ENCODE data around the gene GCC2. TPM values are rescaled to one million over a fixed set of nuclear protein-coding genes. Genes with fewer than 3 reads are reported as not detected.
"Not testable (repeated sequence)": the region's sequence is repeated elsewhere in the genome, so short reads cannot be mapped to it uniquely, and the experiment has no call there.

GCC2 gene
- total and polyA plus RNA-seq, 11 donors = 6.4 to 39.5 (median 25.0) TPM

- intact Hi-C loops (cut with DNase I) = no loop called here
- Histone ChIP-seq H3K36me3 (peaks cover 0 to 95% (median 91%) of the 10 kb centered on the region in 9 donors), H3K4me1 (no peaks in the 10 kb centered on the region), H3K9me3 (no peaks in the 10 kb centered on the region), H3K27me3 (no peaks in the 10 kb centered on the region), H3K4me3 (no peak overlapping the region), H3K27ac (no peak overlapping the region)
- ATAC-seq (no peak), DNase-seq (no peak)
- no peak for TF ChIP-seq POLR2A (IDR thresholded peaks at IDR 0.05)
- no peak for TF ChIP-seq CTCF (IDR thresholded peaks at IDR 0.05)
These were observed 42.8 kb downstream of the GCC2 start for GRCh38 chr2:108491848-108492247.

GRCh38 chr2:108492364-108492763, 43.4 kb downstream of the GCC2 start:
- TF ChIP-seq POLR2A (IDR thresholded peaks at IDR 0.05) (no peak), CTCF (IDR thresholded peaks at IDR 0.05) (no peak)
- WGBS, 4 donors = 92 to 93% (median 93%) methylated on average over 4 of the region's 4 CpGs
- Histone ChIP-seq H3K27me3 (no peaks in the 10 kb centered on the region), H3K36me3 (peaks cover 0 to 95% (median 91%) of the 10 kb centered on the region in 9 donors), H3K4me1 (no peaks in the 10 kb centered on the region), H3K9me3 (no peaks in the 10 kb centered on the region), H3K27ac (no peak overlapping the region), H3K4me3 (no peak overlapping the region)
- intact Hi-C loops (cut with DNase I) = no loop called here
- no peak for ATAC-seq
- DNase-seq = no peak

- peaks cover 0 to 89% (median 71%) of the 10 kb centered on the region in 9 donors for H3K36me3 ChIP-seq
- H3K9me3 ChIP-seq; H3K4me1 ChIP-seq; H3K4me3 ChIP-seq; DNase-seq; ATAC-seq; H3K27ac ChIP-seq; H3K27me3 ChIP-seq; intact Hi-C loops (cut with DNase I): not testable (repeated sequence)
- 77 to 100% (median 95%) methylated on average over 1 to 2 of the region's 3 CpGs for WGBS, 4 donors
These were observed 47.2 kb downstream of the GCC2 start for GRCh38 chr2:108496167-108496566.

- H3K27me3 ChIP-seq; H3K27ac ChIP-seq; H3K4me1 ChIP-seq; intact Hi-C loops (cut with DNase I); H3K9me3 ChIP-seq; DNase-seq; H3K4me3 ChIP-seq; ATAC-seq: not testable (repeated sequence)
- 69 to 82% (median 78%) methylated on average over 3 to 4 of the region's 4 CpGs for WGBS, 4 donors
- peaks cover 0 to 28% (median 13%) of the 10 kb centered on the region in 9 donors for H3K36me3 ChIP-seq
These were observed 58.6 kb downstream of the GCC2 start for GRCh38 chr2:108507620-108508019.

- H3K4me3 ChIP-seq; H3K4me1 ChIP-seq; H3K9me3 ChIP-seq; ATAC-seq; intact Hi-C loops (cut with DNase I); H3K27me3 ChIP-seq; H3K36me3 ChIP-seq; H3K27ac ChIP-seq; DNase-seq: not testable (repeated sequence)
- 68 to 85% (median 75%) methylated on average over 3 of the region's 3 CpGs for WGBS, 4 donors
These were observed 63.4 kb downstream of the GCC2 start for GRCh38 chr2:108512431-108512830.

- H3K4me1 ChIP-seq; intact Hi-C loops (cut with DNase I); DNase-seq; H3K27ac ChIP-seq; H3K4me3 ChIP-seq; H3K27me3 ChIP-seq; H3K36me3 ChIP-seq; ATAC-seq: not testable (repeated sequence)
- H3K9me3 ChIP-seq = peaks cover 0 to 19% (median 4%) of the 10 kb centered on the region in 12 donors
- WGBS, 4 donors = 68 to 92% (median 79%) methylated on average over 2 of the region's 2 CpGs
These were observed 65.5 kb downstream of the GCC2 start for GRCh38 chr2:108514478-108514877.

GRCh38 chr2:108524688-108525087, 75.7 kb downstream of the GCC2 start:
- not testable (repeated sequence) for H3K27me3 ChIP-seq, H3K4me3 ChIP-seq, H3K4me1 ChIP-seq, H3K9me3 ChIP-seq, H3K27ac ChIP-seq, H3K36me3 ChIP-seq, ATAC-seq, DNase-seq
- intact Hi-C loops (cut with DNase I) = loop anchor here in 1 of 10 donors (5.0 kb wide), 1 partner anchor 37 kb away; no protein-coding TSS in a partner anchor
- 96 to 99% (median 97%) methylated on average over 5 of the region's 6 CpGs for WGBS, 4 donors

- ATAC-seq, H3K27ac ChIP-seq: not testable (repeated sequence)
- intact Hi-C loops (cut with DNase I) = loop anchor here in 1 of 10 donors (5.0 kb wide), 1 partner anchor 38 kb away; no protein-coding TSS in a partner anchor
These were observed 76.3 kb downstream of the GCC2 start for GRCh38 chr2:108525258-108525657.

More at GRCh38 chr2:108525258-108525657, 76.3 kb downstream of the GCC2 start:
- not testable (repeated sequence) for DNase-seq, H3K9me3 ChIP-seq, H3K27me3 ChIP-seq, H3K36me3 ChIP-seq, H3K4me3 ChIP-seq, H3K4me1 ChIP-seq
